ENCODE data around the gene VSIG10. TPM values are rescaled to one million over a fixed set of nuclear protein-coding genes. Genes with fewer than 3 reads are reported as not detected.
A peak's percentile ranks its signal among the peaks of the same experiment; 100 is the strongest.

VSIG10 gene
- total and polyA plus RNA-seq, 2 of the 13 experiments (the other 11 are each of a cell fraction or from before 2014, with no cell fraction given), result 25.6 to 42.5 TPM

- TF ChIP-seq, protein P1, sequence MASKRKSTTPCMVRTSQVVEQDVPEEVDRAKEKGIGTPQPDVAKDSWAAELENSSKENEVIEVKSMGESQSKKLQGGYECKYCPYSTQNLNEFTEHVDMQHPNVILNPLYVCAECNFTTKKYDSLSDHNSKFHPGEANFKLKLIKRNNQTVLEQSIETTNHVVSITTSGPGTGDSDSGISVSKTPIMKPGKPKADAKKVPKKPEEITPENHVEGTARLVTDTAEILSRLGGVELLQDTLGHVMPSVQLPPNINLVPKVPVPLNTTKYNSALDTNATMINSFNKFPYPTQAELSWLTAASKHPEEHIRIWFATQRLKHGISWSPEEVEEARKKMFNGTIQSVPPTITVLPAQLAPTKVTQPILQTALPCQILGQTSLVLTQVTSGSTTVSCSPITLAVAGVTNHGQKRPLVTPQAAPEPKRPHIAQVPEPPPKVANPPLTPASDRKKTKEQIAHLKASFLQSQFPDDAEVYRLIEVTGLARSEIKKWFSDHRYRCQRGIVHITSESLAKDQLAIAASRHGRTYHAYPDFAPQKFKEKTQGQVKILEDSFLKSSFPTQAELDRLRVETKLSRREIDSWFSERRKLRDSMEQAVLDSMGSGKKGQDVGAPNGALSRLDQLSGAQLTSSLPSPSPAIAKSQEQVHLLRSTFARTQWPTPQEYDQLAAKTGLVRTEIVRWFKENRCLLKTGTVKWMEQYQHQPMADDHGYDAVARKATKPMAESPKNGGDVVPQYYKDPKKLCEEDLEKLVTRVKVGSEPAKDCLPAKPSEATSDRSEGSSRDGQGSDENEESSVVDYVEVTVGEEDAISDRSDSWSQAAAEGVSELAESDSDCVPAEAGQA (IDR thresholded peaks at IDR 0.05; ENCODE audit: low read depth), result no peak
- TF ChIP-seq, protein P1 (CRISPR knock-in tag; IDR thresholded peaks at IDR 0.05; ENCODE audit: borderline replicate concordance), result 0 out of 2 replicates have a peak, but pooled peaks have one; percentile 39
- TF ChIP-seq POGK (CRISPR knock-in tag; conservative IDR thresholded peaks at IDR 0.05) (no peak), ZNF232 (CRISPR knock-in tag; IDR thresholded peaks at IDR 0.05; ENCODE audit: borderline replicate concordance) (peak; percentile 22; the same call in 1 of the 2 replicates), NFKB2 (CRISPR knock-in tag; IDR thresholded peaks at IDR 0.05; ENCODE audit: borderline replicate concordance) (no peak), ZFP82 (CRISPR knock-in tag; IDR thresholded peaks at IDR 0.05; ENCODE audit: borderline replicate concordance) (peak; percentile 13; the same call in 1 of the 2 replicates), ZNF567 (CRISPR knock-in tag; IDR thresholded peaks at IDR 0.05; ENCODE audit: borderline replicate concordance) (no peak), ZNF713 (CRISPR knock-in tag; IDR thresholded peaks at IDR 0.05) (0 out of 2 replicates have a peak, but pooled peaks have one; percentile 4), GFI1 (CRISPR knock-in tag; IDR thresholded peaks at IDR 0.05; ENCODE audit: borderline replicate concordance) (peak; percentile 80; the same call in 1 of the 2 replicates), BRCA1 (CRISPR knock-in tag; IDR thresholded peaks at IDR 0.05) (0 out of 2 replicates have a peak, but pooled peaks have one; percentile 6), ZBTB43 (CRISPR knock-in tag; conservative IDR thresholded peaks at IDR 0.05) (0 out of 2 replicates have a peak, but pooled peaks have one; percentile 27), ZNF691 (CRISPR knock-in tag; IDR thresholded peaks at IDR 0.05; ENCODE audit: borderline replicate concordance, low read depth) (no peak), HES4 (CRISPR knock-in tag; IDR thresholded peaks at IDR 0.05; ENCODE audit: borderline replicate concordance) (no peak), NONO (IDR thresholded peaks at IDR 0.05) (no peak), NONO (CRISPR knock-in tag; conservative IDR thresholded peaks at IDR 0.05) (0 out of 2 replicates have a peak, but pooled peaks have one; percentile 5)
- TF ChIP-seq, protein P2, sequence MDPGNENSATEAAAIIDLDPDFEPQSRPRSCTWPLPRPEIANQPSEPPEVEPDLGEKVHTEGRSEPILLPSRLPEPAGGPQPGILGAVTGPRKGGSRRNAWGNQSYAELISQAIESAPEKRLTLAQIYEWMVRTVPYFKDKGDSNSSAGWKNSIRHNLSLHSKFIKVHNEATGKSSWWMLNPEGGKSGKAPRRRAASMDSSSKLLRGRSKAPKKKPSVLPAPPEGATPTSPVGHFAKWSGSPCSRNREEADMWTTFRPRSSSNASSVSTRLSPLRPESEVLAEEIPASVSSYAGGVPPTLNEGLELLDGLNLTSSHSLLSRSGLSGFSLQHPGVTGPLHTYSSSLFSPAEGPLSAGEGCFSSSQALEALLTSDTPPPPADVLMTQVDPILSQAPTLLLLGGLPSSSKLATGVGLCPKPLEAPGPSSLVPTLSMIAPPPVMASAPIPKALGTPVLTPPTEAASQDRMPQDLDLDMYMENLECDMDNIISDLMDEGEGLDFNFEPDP (CRISPR knock-in tag; conservative IDR thresholded peaks at IDR 0.05), result 0 out of 2 replicates have a peak, but pooled peaks have one; percentile 28
Measured at GRCh38 chr12:118136559-118137003, 32.8 kb upstream of the VSIG10 start (continued).
